SJCRH30 (cell line): ENCODE results near the gene TMEM88. TPM values are rescaled to one million over a fixed set of nuclear protein-coding genes. Genes with fewer than 3 reads are reported as not detected.

ENCODE experiments used
- DNase-seq, 2 experiments: peaks; one replicate each; pipeline ENCODE4 v3.0.0-alpha.2; 2015 to 2020
- H3K27ac ChIP-seq: fragments of 250-450 bp; sonication (Bioruptor Pico); 2 replicates; pipeline ENCODE4 v1.5.1; 2020; ENCODE audit warnings: mild to moderate bottlenecking, moderate library complexity
- H3K27me3 ChIP-seq: fragments of 250-450 bp; sonication (Bioruptor Pico); 2 replicates; pipeline ENCODE4 v1.5.1; 2020; ENCODE audit warnings: mild to moderate bottlenecking, moderate library complexity
- H3K36me3 ChIP-seq: fragments of 250-450 bp; sonication (Bioruptor Pico); 2 replicates; pipeline ENCODE4 v1.5.1; 2020; ENCODE audit warnings: mild to moderate bottlenecking, moderate library complexity
- H3K4me1 ChIP-seq: fragments of 250-450 bp; sonication (Bioruptor Pico); 2 replicates; pipeline ENCODE4 v1.5.1; 2020; ENCODE audit warnings: mild to moderate bottlenecking, moderate library complexity
- H3K4me3 ChIP-seq: fragments of 250-450 bp; sonication (Bioruptor Pico); 2 replicates; pipeline ENCODE4 v1.5.1; 2020; ENCODE audit warnings: mild to moderate bottlenecking, moderate library complexity
- H3K9me3 ChIP-seq: fragments of 250-450 bp; sonication (Bioruptor Pico); replicated peaks from 2 replicates; pipeline ENCODE4 v1.5.1; 2020; ENCODE audit warnings: mild to moderate bottlenecking, moderate library complexity
- total RNA-seq: library from RNA; depleted of rRNA; stranded (reverse); fragments of >200 nt; shearing (Covaris generic); gene quantifications from 2 replicates; pipeline ENCODE4 v1.2.3, GENCODE V29; 2014

The TMEM88 gene
- total RNA-seq, 1 experiment from 2014 or later: 0.36 TPM

GRCh38 chr17:7824021-7824924 is 30.6 kb upstream of the TMEM88 start:
- H3K4me1 ChIP-seq: no peaks in the 10 kb centered on the region
- DNase-seq: no peak
- no peak overlapping the region for H3K27ac ChIP-seq
- H3K27me3 ChIP-seq: no peaks in the 10 kb centered on the region
- no peaks in the 10 kb centered on the region for H3K36me3 ChIP-seq
- H3K9me3 ChIP-seq: no peaks in the 10 kb centered on the region
- H3K4me3 ChIP-seq: no peak overlapping the region

- no peaks in the 10 kb centered on the region for H3K27me3 ChIP-seq
- no peaks in the 10 kb centered on the region for H3K36me3 ChIP-seq
- H3K4me1 ChIP-seq: no peaks in the 10 kb centered on the region
- no peak overlapping the region for H3K4me3 ChIP-seq
- no peak overlapping the region for H3K27ac ChIP-seq
- H3K9me3 ChIP-seq: no peaks in the 10 kb centered on the region
- no peak for DNase-seq
Measured at GRCh38 chr17:7825206-7825990, 29.5 kb upstream of the TMEM88 start.

GRCh38 chr17:7830616-7831015 is 24.2 kb upstream of the TMEM88 start:
- no peak overlapping the region for H3K27ac ChIP-seq
- no peaks in the 10 kb centered on the region for H3K27me3 ChIP-seq
- no peak for DNase-seq
- H3K4me1 ChIP-seq: no peaks in the 10 kb centered on the region
- H3K4me3 ChIP-seq: no peak overlapping the region
- H3K9me3 ChIP-seq: no peaks in the 10 kb centered on the region
- H3K36me3 ChIP-seq: no peaks in the 10 kb centered on the region

- no peak overlapping the region for H3K4me3 ChIP-seq
- no peaks in the 10 kb centered on the region for H3K36me3 ChIP-seq
- no peaks in the 10 kb centered on the region for H3K4me1 ChIP-seq
- no peaks in the 10 kb centered on the region for H3K9me3 ChIP-seq
- no peak overlapping the region for H3K27ac ChIP-seq
- H3K27me3 ChIP-seq: no peaks in the 10 kb centered on the region
- DNase-seq: no peak
Measured at GRCh38 chr17:7831233-7831632, 23.6 kb upstream of the TMEM88 start.

GRCh38 chr17:7832431-7832830 is 22.4 kb upstream of the TMEM88 start:
- Histone ChIP-seq H3K27me3 (no peaks in the 10 kb centered on the region), H3K4me3 (no peak overlapping the region), H3K9me3 (no peaks in the 10 kb centered on the region), H3K36me3 (no peaks in the 10 kb centered on the region), H3K27ac (no peak overlapping the region), H3K4me1 (peaks cover 4% of the 10 kb centered on the region; the same call in 1 of the 2 replicates)
- DNase-seq: no peak

- no peaks in the 10 kb centered on the region for H3K9me3 ChIP-seq
- H3K27ac ChIP-seq: no peak overlapping the region
- H3K36me3 ChIP-seq: no peaks in the 10 kb centered on the region
- DNase-seq: no peak
- no peaks in the 10 kb centered on the region for H3K27me3 ChIP-seq
- H3K4me3 ChIP-seq: peak overlapping the region; percentile 72
- H3K4me1 ChIP-seq: peaks cover 9% of the 10 kb centered on the region; the same call in 1 of the 2 replicates
Measured at GRCh38 chr17:7833011-7833794, 21.7 kb upstream of the TMEM88 start.

- H3K27me3 ChIP-seq: no peaks in the 10 kb centered on the region
- H3K4me1 ChIP-seq: peaks cover 13% of the 10 kb centered on the region
- peak within 1 kb of the TSS; percentile 72 for H3K4me3 ChIP-seq
- peak; percentile 82 to 88 for DNase-seq
- H3K9me3 ChIP-seq: no peaks in the 10 kb centered on the region
- no peaks in the 10 kb centered on the region for H3K36me3 ChIP-seq
- no peak within 1 kb of the TSS; the same call in 1 of the 2 replicates for H3K27ac ChIP-seq
Measured at GRCh38 chr17:7833795-7834541, 20.9 kb upstream of the TMEM88 start, which contains the start of gene KDM6B. Gene KDM6B, plus strand, starts transcription at chr17:7834217. Its CDS starts 11,338 bp downstream, at chr17:7845555.

- Histone ChIP-seq H3K9me3 (no peaks in the 10 kb centered on the region), H3K27me3 (no peaks in the 10 kb centered on the region), H3K27ac (no peak overlapping the region), H3K4me1 (peaks cover 13% of the 10 kb centered on the region), H3K4me3 (peak overlapping the region; percentile 72), H3K36me3 (no peaks in the 10 kb centered on the region)
- DNase-seq: no peak
Measured at GRCh38 chr17:7834542-7834956, 20.3 kb upstream of the TMEM88 start.

GRCh38 chr17:7834957-7835813 is 19.7 kb upstream of the TMEM88 start:
- H3K9me3 ChIP-seq: no peaks in the 10 kb centered on the region
- peaks cover 13% of the 10 kb centered on the region for H3K4me1 ChIP-seq

GRCh38 chr17:7835814-7836595 is 18.9 kb upstream of the TMEM88 start:
- H3K27me3 ChIP-seq: no peaks in the 10 kb centered on the region
- H3K36me3 ChIP-seq: no peaks in the 10 kb centered on the region
- peak overlapping the region; percentile 72 for H3K4me3 ChIP-seq
- peak in 1 of 2 experiments; percentile 65 for DNase-seq
- H3K4me1 ChIP-seq: peaks cover 13% of the 10 kb centered on the region
- H3K27ac ChIP-seq: peak overlapping the region; percentile 85
- H3K9me3 ChIP-seq: no peaks in the 10 kb centered on the region

More at GRCh38 chr17:7834957-7835813, 19.7 kb upstream of the TMEM88 start:
- H3K4me3 ChIP-seq: peak overlapping the region; percentile 72
- H3K27me3 ChIP-seq: no peaks in the 10 kb centered on the region
- no peaks in the 10 kb centered on the region for H3K36me3 ChIP-seq
- DNase-seq: peak; percentile 95
- peak overlapping the region; percentile 85 for H3K27ac ChIP-seq

- Histone ChIP-seq H3K4me3 (peak overlapping the region; percentile 72), H3K4me1 (peaks cover 13% of the 10 kb centered on the region), H3K27ac (peak overlapping the region; percentile 85), H3K27me3 (no peaks in the 10 kb centered on the region), H3K9me3 (no peaks in the 10 kb centered on the region), H3K36me3 (no peaks in the 10 kb centered on the region)
- peak; percentile 95 to 96 for DNase-seq
Measured at GRCh38 chr17:7836596-7837407, 18.1 kb upstream of the TMEM88 start.
